GM19025 (cell line): ENCODE results near the gene ULK1.
A peak's percentile ranks its signal among the peaks of the same experiment; 100 is the strongest.
"Not testable (repeated sequence)": the region's sequence is repeated elsewhere in the genome, so short reads cannot be mapped to it uniquely, and the experiment has no call there.

Experiments used
- ATAC-seq: cut with Tn5 transposase; IDR thresholded peaks from one replicate; pipeline ENCODE4 v1.9.1; 2021; ENCODE audit warnings: mild to moderate bottlenecking, low read depth, moderate library complexity; ENCODE audit not compliant: unreplicated experiment

Gene ULK1

DNA sequence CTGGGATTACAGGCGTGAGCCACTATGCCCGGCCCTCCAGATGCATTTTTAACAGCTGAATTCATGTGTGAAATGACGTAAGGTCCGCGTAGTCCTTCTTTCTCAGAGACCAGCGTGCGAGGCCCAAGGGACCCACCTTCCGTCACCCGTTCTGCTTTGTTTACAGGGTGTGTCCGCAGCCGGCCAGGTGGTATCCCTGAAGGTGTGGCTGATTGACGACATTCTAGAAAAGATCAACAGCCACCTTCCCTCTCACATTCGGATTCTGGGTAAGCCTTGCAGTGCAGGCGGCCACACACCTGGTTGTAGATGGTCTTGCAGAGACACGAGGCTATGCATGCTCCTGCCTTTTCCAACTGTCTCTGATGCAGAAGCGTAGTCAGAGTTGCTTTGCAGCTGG is 44.6 kb downstream of the ULK1 start:
- ATAC-seq: no peak

DNA sequence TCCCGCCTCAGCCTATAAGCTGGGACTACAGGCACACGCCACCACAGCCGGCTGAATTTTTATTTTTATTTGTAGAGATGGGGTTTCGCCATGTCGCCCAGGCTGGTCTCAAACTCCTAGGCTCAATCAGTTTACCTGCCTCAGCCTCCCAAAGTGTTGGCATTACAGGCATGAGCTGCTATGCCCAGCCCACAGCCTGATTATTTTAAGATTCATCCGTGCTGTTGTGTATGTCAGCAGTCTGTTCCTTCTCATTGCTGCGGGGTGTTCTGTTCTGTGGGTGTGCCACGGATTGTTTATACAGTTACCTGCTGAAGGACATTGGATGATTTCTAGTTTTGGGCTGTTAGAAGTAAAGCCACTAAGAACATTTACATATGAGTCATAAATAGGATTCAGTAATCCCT is 45.7 kb downstream of the ULK1 start:
- ATAC-seq: no peak

DNA sequence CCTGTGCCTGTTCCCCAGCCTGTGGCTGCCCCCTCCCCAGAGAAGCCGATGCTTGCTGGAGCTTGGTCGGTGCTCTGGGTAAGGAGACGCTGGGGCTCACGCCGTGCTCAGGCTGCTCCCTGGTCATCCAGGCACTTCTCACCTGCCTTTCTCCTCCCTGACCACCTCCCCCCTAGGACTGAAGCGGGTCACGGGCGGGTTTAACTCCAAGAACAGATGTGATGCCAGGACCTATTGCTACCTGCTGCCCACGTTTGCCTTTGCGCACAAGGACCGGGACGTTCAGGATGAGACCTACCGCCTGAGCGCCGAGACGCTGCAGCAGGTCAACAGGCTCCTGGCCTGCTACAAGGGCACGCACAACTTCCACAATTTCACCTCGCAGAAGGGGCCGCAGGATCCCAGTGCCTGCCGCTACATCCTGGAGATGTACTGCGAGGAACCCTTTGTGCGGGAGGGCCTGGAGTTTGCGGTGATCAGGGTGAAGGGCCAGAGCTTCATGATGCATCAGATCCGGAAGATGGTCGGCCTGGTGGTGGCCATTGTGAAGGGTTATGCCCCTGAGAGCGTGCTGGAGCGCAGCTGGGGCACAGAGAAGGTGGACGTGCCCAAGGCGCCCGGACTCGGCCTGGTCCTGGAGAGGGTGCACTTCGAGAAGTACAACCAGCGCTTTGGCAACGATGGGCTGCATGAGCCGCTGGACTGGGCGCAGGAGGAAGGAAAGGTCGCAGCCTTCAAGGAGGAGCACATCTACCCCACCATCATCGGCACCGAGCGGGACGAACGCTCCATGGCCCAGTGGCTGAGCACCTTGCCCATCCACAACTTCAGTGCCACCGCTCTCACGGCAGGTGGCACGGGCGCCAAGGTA is 46.9 kb downstream of the ULK1 start:
- no peak for ATAC-seq

- ATAC-seq: no peak
Measured at GRCh38 chr12:131941987-131942341, 47.5 kb downstream of the ULK1 start.

- ATAC-seq: no peak
Measured at GRCh38 chr12:131942671-131943070, 48.2 kb downstream of the ULK1 start.

- ATAC-seq: no peak
Measured at GRCh38 chr12:131943389-131943788, 49.0 kb downstream of the ULK1 start.

DNA sequence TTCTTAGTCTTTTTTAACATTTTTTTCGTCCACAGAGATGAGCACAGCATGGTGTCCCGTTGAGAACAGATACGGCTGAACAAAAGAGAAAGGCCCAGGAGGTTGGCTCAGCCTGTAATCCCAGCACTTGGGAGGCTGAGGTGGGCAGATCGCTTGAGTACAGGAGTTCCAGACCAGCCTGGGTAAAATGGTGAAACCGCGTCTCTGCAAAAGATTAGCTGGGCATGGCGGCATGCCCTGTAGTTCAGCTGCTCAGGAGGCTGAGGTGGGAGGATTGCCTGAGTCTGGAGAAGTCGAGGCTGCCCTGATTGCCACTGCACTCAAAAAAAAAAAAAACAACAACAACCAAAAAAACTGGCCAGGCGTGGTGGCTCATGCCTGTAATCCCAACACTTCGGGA is 49.5 kb downstream of the ULK1 start:
- no peak for ATAC-seq

DNA sequence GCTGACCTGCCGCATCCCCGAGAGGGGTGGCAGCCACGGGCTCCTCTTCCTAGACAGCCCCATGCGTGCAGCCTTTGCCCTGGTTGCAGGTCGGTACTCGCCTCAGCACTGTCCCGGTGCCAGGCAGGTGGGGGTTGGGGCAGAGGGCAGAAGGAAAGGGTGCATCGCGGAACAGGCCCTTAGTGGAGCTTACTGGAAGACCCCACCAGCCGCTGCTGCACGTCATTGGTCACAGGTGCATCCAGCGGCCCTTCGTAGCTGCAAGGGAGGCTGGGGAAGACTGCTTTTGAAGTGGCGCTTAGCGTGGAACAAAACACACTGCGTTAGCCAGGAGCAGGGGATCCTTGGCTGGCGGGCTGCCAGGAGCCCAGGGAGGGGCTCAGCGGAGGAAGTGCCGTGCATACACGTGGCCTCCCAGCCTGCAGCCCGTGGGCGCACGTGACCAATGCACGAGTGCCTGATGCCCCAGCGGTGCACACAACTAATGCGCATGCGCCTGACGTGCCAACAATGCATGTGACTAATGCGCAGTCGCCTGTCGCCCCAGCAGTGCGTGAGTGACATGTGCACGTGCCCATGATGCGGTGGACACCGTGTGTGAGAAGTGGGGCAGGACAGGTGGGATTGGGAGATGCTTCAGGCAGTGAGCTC is 50.3 kb downstream of the ULK1 start:
- no peak for ATAC-seq

DNA sequence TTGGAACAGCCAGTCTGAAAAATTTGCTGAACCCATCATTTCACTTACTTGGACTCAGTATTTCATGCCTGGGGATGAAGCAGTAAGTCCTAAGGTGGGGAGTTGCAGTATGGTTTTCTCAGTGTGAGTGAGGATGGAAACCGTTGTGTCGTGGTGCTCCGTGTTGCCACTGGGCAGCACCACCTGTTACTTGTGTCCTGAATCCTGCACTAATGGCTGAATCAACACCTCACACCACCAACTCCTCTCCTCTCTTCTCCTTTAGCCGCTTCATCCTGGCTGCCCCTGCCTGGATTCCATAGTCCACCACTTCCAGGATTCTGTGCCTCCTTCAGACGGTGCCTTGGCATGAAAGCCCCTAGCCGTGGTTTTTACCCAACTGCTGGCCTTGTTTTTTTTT is 52.3 kb downstream of the ULK1 start:
- ATAC-seq: no peak

GRCh38 chr12:131947482-131948027 is 53.1 kb downstream of the ULK1 start:
- ATAC-seq: no peak

GRCh38 chr12:131948166-131948712 is 53.8 kb downstream of the ULK1 start:
- ATAC-seq: no peak

- ATAC-seq: not testable (repeated sequence)
Measured at GRCh38 chr12:131948713-131949430, 54.5 kb downstream of the ULK1 start.

DNA sequence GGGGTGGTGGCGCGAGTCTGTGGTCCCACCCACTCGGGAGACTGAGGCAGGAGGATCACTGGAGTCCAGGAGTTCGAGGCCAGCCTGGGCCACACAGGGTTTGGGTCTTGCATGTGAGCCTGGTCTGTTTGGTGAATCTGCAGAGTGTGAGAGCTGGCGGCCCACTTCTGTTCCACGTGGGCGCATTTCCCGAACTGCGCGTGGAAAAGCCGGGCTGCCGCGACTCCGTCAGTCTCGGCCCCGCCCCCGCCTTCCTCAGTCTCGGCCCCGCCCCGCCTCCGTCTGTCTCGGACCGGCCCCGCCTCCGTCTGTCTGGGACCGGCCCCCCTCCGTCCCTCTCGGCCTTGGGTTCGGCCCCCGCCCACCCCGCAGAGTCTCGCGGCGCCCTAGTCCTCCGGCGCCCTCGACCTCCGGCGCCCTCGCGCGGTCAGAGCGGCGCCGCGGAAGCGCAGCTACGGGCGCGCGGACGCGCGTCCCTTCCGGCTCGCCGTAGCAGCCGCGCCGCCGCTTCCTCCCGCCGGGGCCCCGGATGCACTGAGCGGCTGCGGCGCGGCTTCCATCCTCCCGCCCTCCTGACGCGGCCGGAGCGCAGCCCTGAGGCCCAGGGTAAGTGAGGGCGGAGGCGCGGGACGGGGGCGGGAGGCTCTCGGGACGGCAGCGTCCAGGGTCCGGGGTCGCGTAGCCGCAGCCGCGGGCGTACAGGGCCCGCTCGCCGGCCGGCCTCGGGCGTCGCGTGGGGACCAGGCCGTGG is 55.2 kb downstream of the ULK1 start, which contains the start of gene EP400:
Gene EP400, plus strand, starts transcription at position 512 of the 751 bp plus-strand sequence. CDS start 10,678 bp downstream, outside the sequence.
- ATAC-seq: peak; percentile 89

DNA sequence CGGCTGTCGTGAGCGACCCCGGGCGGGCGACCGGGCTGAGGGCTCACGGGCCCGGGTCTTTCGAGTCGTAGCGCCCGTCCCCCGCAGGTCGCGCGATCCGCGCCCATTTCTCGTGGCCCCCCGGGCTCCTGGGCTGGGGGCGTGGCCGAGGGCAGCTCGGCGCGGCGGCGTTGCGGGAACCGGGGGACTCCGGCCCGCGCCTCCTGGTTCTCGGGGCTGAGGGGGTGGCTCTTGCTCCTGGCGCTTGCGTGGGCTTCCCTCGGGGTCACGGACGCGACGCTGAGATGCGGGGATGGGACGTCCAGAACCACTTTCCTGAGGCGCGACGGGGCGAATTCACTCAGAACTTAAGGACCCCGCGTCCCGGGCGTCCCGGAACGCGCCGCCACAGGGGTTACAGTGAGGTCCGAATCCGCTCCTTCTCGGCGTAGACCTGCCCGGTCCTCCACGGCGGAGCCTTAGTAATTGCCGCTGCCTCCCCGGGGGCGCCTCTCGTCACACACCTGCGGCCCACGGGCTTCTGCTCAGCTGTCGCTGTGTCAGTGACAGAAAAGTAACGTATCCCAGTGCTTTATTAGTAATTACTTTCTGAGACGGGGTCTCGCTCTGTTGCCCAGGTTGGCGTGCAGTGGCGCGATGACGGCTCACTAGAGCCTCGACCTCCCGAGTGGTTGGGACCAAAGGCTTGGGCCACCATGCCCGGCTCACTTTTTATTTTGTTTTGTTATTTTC is 55.9 kb downstream of the ULK1 start:
- peak; percentile 28 for ATAC-seq

DNA sequence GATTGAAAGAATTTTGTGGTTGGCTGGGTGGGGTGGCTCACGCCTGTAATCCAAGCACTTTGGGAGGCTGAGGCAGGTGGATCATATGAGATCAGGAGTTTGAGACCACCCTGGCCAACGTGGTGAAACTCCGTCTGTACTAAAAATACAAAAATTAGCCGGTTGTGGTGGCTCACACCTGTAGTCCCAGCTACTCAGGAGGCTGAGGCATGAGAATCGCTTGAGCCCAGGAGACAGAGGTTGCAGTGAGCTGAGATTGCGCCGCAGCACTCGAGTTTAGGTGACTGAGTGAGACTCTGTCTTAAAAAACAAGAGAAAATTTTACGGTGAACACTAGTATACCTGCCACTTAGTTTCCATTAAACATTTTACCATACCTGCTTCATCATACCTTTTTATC is 59.4 kb downstream of the ULK1 start:
- not testable (repeated sequence) for ATAC-seq

DNA sequence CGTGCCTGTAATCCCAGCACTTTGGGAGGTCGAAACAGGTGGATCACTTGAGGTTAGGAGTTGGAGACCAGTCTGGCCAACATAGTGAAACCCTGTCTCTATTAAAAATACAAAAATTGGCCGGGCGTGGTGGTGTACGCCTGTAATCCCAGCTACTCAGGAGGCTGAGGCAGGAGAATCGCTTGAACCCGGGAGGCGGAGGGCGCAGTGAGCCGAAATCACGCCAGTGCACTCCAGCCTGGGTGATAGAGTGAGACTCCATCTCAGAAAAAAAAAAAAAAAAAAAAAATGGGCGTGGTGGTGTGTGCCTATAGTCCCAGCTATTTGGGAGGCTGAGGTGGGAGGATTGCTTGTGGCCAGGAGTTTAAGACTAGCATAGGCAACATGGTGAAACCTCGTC is 60.0 kb downstream of the ULK1 start:
- not testable (repeated sequence) for ATAC-seq

- no peak for ATAC-seq
Measured at GRCh38 chr12:131959116-131959515, 64.7 kb downstream of the ULK1 start.

DNA sequence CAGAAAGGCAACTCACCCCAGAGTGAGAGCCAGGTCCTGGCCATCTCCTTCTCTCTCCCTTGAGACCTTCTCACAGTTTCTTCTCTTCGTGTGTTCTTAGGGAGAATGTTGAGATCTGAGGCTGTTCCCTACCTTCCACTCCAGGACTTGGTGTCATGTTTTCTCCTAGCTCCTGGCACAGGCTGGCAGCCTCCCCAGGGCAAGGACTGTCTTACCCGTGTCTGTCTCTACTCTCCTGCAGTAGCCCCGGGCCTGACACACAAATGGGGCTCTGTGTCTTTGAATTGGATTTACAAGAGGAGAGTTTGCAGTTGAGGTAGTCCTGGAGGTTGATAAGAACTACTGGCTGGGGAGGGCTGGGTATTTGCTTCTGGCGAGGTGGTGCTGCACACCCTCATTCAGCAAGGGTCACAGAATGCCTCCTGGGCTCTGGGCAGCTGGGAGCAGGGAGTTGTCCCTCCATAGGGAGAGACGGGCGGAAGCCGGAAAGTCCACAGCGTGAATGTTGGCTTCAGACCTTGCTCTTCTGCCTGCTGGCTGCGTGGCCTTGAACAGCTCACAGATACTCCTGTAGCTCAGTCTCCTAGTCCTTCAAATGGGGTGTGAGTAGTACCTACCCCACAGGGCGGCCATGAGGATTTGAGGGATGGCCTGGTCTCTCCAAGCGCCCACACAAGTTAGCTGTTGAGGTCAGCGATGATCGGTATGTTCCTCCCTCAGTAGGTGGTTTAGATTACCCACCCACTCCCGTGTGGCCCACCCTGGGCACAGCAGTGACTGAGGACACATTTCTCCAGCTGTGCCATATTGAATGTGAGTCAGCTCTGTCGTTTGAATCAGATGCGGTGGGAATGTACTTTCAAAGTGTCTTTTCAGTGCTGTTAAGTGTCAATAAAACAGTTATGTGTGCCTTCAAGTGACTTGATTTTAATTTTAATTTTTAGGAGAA is 65.5 kb downstream of the ULK1 start:
- ATAC-seq: no peak
